HG03103 (cell line): Measurements from ENCODE around the gene CACTIN.
"Not testable (repeated sequence)": the region's sequence is repeated elsewhere in the genome, so short reads cannot be mapped to it uniquely, and the experiment has no call there.

Experiments used
- ATAC-seq: cut with Tn5 transposase; IDR thresholded peaks from one replicate; pipeline ENCODE4 v1.9.1; 2021; ENCODE audit warnings: low read depth; ENCODE audit not compliant: unreplicated experiment

Gene CACTIN

GRCh38 chr19:3626473-3627350, at the start of gene CACTIN:
CACTIN (minus strand) TSS chr19:3626790; CDS start chr19:3626762, 28 bp downstream.
- peak; percentile 81 for ATAC-seq

GRCh38 chr19:3674784-3675543, 48.4 kb upstream of the CACTIN start:
- ATAC-seq = no peak

GRCh38 chr19:3673506-3674439, 47.2 kb upstream of the CACTIN start:
- no peak for ATAC-seq

- ATAC-seq = no peak
These were observed 46.4 kb upstream of the CACTIN start for GRCh38 chr19:3672993-3673392.

- ATAC-seq = no peak
These were observed 46.0 kb upstream of the CACTIN start for GRCh38 chr19:3672575-3672948.

GRCh38 chr19:3671680-3672574, 45.3 kb upstream of the CACTIN start:
- no peak for ATAC-seq

- no peak for ATAC-seq
These were observed 44.4 kb upstream of the CACTIN start for GRCh38 chr19:3670796-3671679.

- ATAC-seq = no peak
These were observed 43.6 kb upstream of the CACTIN start for GRCh38 chr19:3669947-3670795.

- ATAC-seq = no peak
These were observed 42.7 kb upstream of the CACTIN start for GRCh38 chr19:3669082-3669946.

GRCh38 chr19:3668331-3669081, 41.9 kb upstream of the CACTIN start:
- no peak for ATAC-seq

- ATAC-seq = no peak
These were observed 41.2 kb upstream of the CACTIN start for GRCh38 chr19:3667766-3668165.

GRCh38 chr19:3667037-3667638, 40.5 kb upstream of the CACTIN start:
- ATAC-seq = no peak

- ATAC-seq = not testable (repeated sequence)
These were observed 39.9 kb upstream of the CACTIN start for GRCh38 chr19:3666545-3666856.

- ATAC-seq = no peak
These were observed 39.3 kb upstream of the CACTIN start for GRCh38 chr19:3665681-3666544.
